ENCODE data around the gene FATE1.

FATE1 gene

GRCh38 chrX:151771726-151772125 is 55.9 kb downstream of the FATE1 start:
- Histone ChIP-seq H3K36me3 (ENCODE audit: insufficient read depth, low read length) (no peaks in the 10 kb centered on the region), H3K27me3 (ENCODE audit: insufficient read depth, low read length, poor library complexity, severe bottlenecking) (no peaks in the 10 kb centered on the region), H3F3A (ENCODE audit: low read depth) (no peaks in the 10 kb centered on the region), H3K4me3 (ENCODE audit: low read length, poor library complexity, severe bottlenecking) (no peak overlapping the region), H4K20me1 (ENCODE audit: insufficient read depth, low read length, poor library complexity, severe bottlenecking) (no peaks in the 10 kb centered on the region), H3K9me2 (replicated peaks; ENCODE audit: low read depth, low read length) (no peaks in the 10 kb centered on the region), H3K79me2 (ENCODE audit: insufficient read depth, low read length) (no peaks in the 10 kb centered on the region), H2AFZ (ENCODE audit: low read length) (no peak overlapping the region), H3K4me2 (ENCODE audit: low read depth, low read length, poor library complexity, severe bottlenecking) (no peak overlapping the region), H3K9ac (ENCODE audit: low read depth, low read length, poor library complexity, severe bottlenecking) (no peak overlapping the region), H3K4me1 (ENCODE audit: insufficient read depth, low read length, poor library complexity, severe bottlenecking) (no peaks in the 10 kb centered on the region), H3K9me3 (ENCODE audit: insufficient read depth, low read depth, low read length) (no peaks in the 10 kb centered on the region)
- no peak for TF ChIP-seq EZH2phosphoT487 (IDR thresholded peaks at IDR 0.05; ENCODE audit: borderline replicate concordance)
- TF ChIP-seq, protein P1, sequence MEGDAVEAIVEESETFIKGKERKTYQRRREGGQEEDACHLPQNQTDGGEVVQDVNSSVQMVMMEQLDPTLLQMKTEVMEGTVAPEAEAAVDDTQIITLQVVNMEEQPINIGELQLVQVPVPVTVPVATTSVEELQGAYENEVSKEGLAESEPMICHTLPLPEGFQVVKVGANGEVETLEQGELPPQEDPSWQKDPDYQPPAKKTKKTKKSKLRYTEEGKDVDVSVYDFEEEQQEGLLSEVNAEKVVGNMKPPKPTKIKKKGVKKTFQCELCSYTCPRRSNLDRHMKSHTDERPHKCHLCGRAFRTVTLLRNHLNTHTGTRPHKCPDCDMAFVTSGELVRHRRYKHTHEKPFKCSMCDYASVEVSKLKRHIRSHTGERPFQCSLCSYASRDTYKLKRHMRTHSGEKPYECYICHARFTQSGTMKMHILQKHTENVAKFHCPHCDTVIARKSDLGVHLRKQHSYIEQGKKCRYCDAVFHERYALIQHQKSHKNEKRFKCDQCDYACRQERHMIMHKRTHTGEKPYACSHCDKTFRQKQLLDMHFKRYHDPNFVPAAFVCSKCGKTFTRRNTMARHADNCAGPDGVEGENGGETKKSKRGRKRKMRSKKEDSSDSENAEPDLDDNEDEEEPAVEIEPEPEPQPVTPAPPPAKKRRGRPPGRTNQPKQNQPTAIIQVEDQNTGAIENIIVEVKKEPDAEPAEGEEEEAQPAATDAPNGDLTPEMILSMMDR (conservative IDR thresholded peaks at IDR 0.05; ENCODE audit: low read length), result no peak

All from Loucy (cell line).